Measurements from ENCODE around the gene RFC2.

RFC2 gene

DNA sequence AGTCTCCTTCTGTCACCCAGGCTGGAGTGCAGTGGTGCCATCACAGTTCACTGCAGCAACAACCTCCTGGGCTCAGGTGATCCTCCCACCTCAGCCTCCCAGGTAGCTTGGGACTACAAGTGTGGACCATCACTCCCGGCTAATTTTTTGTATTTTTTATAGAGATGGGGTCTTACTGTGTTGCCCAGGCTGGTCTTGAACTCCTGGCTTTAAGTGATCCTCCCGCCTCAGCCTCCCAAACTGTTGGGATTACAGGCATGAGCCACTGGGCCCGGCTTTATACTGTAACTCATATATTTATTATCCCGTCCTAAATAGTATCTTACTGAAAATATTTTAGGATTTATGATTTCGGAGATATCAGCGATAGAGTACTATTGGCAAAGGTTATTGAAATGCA is 69.2 kb downstream of the RFC2 start:
- H3K4me3 ChIP-seq (ENCODE audit: low read length), result no peak overlapping the region
- DNase-seq (ENCODE audit: low read depth), result no peak
- TF ChIP-seq, protein P1, sequence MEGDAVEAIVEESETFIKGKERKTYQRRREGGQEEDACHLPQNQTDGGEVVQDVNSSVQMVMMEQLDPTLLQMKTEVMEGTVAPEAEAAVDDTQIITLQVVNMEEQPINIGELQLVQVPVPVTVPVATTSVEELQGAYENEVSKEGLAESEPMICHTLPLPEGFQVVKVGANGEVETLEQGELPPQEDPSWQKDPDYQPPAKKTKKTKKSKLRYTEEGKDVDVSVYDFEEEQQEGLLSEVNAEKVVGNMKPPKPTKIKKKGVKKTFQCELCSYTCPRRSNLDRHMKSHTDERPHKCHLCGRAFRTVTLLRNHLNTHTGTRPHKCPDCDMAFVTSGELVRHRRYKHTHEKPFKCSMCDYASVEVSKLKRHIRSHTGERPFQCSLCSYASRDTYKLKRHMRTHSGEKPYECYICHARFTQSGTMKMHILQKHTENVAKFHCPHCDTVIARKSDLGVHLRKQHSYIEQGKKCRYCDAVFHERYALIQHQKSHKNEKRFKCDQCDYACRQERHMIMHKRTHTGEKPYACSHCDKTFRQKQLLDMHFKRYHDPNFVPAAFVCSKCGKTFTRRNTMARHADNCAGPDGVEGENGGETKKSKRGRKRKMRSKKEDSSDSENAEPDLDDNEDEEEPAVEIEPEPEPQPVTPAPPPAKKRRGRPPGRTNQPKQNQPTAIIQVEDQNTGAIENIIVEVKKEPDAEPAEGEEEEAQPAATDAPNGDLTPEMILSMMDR (IDR thresholded peaks at IDR 0.05; ENCODE audit: insufficient read depth, low read depth, low read length, missing control alignments), result no peak

DNA sequence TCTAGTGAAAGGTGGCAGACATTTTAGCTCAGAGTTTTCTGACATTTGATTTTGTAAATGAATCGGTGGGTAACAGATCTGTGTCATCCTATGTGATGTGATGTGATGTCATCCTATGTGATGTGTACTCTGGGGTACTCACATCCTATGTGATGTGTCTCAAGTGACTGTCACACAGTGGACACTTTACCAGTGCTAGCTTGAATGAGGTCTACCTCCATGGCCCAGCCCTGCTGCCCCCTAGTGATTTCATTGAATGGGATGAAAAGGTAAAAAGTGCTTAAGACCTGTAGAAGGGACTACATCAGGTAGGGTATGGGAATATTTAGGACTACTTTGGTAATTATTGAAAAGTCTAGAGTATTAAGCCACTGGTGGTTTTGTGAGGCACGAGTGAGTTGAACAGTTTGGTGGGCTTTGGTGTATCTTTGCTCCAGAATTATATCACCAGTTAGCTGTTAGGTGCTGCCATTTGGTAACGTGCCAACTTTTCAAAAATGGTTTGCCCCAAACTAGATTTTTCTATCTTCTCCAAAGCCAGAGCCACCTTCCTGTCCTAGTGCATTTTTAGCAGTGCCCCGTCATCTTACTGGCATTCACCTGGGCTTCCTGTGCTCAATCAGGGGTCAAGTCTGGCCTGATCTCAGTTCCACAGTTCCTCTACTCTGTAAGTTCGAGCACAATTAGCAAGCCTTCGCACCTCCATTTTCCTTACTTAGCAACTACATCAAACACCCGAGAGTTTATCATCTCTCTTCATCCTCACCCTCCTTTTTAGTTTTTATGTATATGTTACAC is 70.3 kb downstream of the RFC2 start:
- no peak overlapping the region for H3K4me3 ChIP-seq (ENCODE audit: low read length)
- TF ChIP-seq, protein P1 (IDR thresholded peaks at IDR 0.05; ENCODE audit: insufficient read depth, low read depth, low read length, missing control alignments), result peak; percentile 36
- DNase-seq (ENCODE audit: low read depth), result peak; percentile 41

DNA sequence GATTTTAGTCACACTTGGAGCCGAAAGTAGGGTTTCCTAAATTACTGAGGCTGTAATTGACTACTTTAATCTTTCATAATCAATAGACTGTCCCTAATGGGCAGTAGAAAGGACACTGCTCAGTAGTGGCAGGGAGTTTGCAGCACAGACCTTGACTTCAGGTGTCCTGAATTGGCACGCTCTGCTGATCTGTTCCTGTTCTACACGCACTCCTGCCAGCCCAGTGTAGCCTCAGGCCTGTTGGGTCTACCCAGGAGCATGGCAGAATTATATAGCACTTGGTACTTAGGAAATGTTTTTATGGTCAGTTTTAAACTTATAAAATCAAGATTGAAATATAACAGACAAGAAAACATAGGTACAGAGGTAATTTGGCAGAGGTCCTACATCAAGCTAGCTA is 71.1 kb downstream of the RFC2 start:
- H3K4me3 ChIP-seq (ENCODE audit: low read length), result no peak overlapping the region
- TF ChIP-seq, protein P1 (IDR thresholded peaks at IDR 0.05; ENCODE audit: insufficient read depth, low read depth, low read length, missing control alignments), result no peak

DNA sequence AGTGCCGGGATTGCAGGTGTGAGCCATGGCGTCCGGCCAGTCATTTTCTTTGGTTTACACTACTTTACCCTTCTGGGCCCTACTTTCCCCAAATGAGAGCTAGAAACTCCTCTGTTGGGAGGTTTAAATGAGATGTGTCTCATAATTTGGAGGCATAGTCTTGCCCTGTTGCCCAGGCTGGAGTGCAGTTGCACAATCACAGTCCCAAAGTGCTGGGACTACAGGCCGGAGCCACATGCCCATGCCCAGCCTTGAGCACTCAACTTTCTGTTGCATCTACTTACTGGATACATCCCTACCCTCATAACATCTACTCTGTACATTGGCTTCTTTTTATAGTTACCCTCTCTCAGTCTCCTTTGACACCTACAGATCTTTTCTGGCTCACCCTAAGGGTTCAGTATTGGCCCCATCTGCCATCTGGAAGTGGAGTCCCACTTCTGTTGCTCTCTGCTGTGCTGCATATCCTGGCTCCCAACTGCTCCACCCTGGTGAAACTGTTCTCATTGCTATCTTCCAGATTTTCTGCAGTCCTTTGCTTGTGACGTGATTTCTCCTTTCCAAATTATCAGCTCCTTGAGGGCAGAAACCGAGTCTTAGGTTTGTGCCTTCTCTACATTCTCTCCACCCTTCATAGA is 71.6 kb downstream of the RFC2 start:
- TF ChIP-seq, protein P1 (IDR thresholded peaks at IDR 0.05; ENCODE audit: insufficient read depth, low read depth, low read length, missing control alignments), result no peak
- H3K4me3 ChIP-seq (ENCODE audit: low read length), result no peak overlapping the region
- no peak for DNase-seq (ENCODE audit: low read depth)

More for the DNA sequence above, 71.1 kb downstream of the RFC2 start:
- peak; percentile 42 for DNase-seq (ENCODE audit: low read depth)

DNA sequence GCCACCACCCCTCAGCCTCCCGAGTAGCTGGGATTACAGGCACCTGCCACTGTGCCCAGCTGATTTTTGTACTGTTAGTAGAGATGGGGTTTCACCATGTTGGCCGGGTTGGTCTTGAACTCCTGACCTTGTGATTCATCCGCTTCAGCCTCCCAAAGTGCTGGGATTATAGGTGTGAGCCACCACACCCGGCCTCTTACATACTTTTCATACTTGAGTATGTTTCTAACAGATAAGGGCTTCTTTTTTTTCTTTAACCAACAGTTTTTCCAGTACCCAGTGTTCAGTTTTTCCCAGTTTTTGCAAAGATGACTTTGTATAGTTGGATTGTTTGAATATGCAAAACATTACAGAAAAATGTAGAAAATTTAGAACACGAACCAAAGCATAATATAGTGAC is 72.4 kb downstream of the RFC2 start:
- TF ChIP-seq, protein P1 (IDR thresholded peaks at IDR 0.05; ENCODE audit: insufficient read depth, low read depth, low read length, missing control alignments), result no peak
- H3K4me3 ChIP-seq (ENCODE audit: low read length), result no peak overlapping the region
- no peak for DNase-seq (ENCODE audit: low read depth)
